ENCODE results near the gene TMEM17. TPM values are rescaled to one million over a fixed set of nuclear protein-coding genes. Genes with fewer than 3 reads are reported as not detected.

Gene TMEM17
- total RNA-seq, 1 experiment from 2014 or later = 3.2 TPM

GRCh38 chr2:62554440-62554839 lies 48.4 kb upstream of the TMEM17 start:
- Histone ChIP-seq H3K36me3 (ENCODE audit: control insufficient read depth in 1 of 2, insufficient read depth in 2 of 2, low read length in 2 of 2) (no peaks in the 10 kb centered on the region), H3K27ac (ENCODE audit: low read depth, low read length) (no peak overlapping the region), H3K27me3 (ENCODE audit: insufficient read depth, low read length) (no peaks in the 10 kb centered on the region), H4K20me1 (ENCODE audit: insufficient read depth) (no peaks in the 10 kb centered on the region), H3K79me2 (ENCODE audit: insufficient read depth, low read length) (no peaks in the 10 kb centered on the region), H2AFZ (ENCODE audit: low read depth, low read length, poor library complexity, severe bottlenecking) (peak overlapping the region; percentile 3), H3K4me3 (replicated peaks in 1 of 2; ENCODE audit: low read depth in 1 of 2, low read length in 2 of 2) (no peak overlapping the region), H3K9ac (ENCODE audit: low read length) (no peak overlapping the region), H3K4me2 (ENCODE audit: low read length) (no peak overlapping the region), H3K4me1 (ENCODE audit: control insufficient read depth in 1 of 2, insufficient read depth in 2 of 2, low read length in 2 of 2) (no peaks in the 10 kb centered on the region), H3K9me2 (ENCODE audit: insufficient read depth) (no peaks in the 10 kb centered on the region), H3K9me3 (ENCODE audit: control insufficient read depth in 1 of 2, insufficient read depth in 1 of 2, low read depth in 1 of 2, low read length in 2 of 2) (no peaks in the 10 kb centered on the region)
- ChIA-PET CTCF (no interaction called here), POLR2A (no interaction called here), RAD21 (ENCODE audit: low non-redundant PET in 1 of 2, low total read pairs in 2 of 2, uncharacterized antibody in 2 of 2, unreplicated experiment in 2 of 2) (no interaction called here)
- BruUV-seq (replicated peaks) = no TSS peak
- TF ChIP-seq SIN3A (IDR thresholded peaks at IDR 0.05; ENCODE audit: low read depth) (no peak), MAX (IDR thresholded peaks at IDR 0.05) (no peak), FOSL1 (IDR thresholded peaks at IDR 0.05; ENCODE audit: low read depth) (no peak), SRF (IDR thresholded peaks at IDR 0.05; ENCODE audit: low read depth) (no peak), EZH2 (IDR thresholded peaks at IDR 0.05) (no peak), EGR1 (IDR thresholded peaks at IDR 0.05; ENCODE audit: low read depth) (no peak), POLR2A (IDR thresholded peaks at IDR 0.05; ENCODE audit: borderline replicate concordance, extremely low read depth, insufficient read depth, insufficient read length) (no peak), ZFX (IDR thresholded peaks at IDR 0.05) (no peak), EZH2phosphoT487 (IDR thresholded peaks at IDR 0.05; ENCODE audit: borderline replicate concordance) (no peak), CEBPB (IDR thresholded peaks at IDR 0.05; ENCODE audit: low read depth) (no peak), ZBTB33 (IDR thresholded peaks at IDR 0.05; ENCODE audit: extremely low read depth, insufficient replicate concordance, low read length) (no peak)
- DNase-seq (ENCODE audit: low read depth, low spot score) (no peak), ATAC-seq (no peak)
- intact Hi-C loops (cut with micrococcal nuclease) = no loop called here
